GM10248 (cell line): ENCODE measurements around the gene TBC1D9.

Source experiments
- CTCF ChIA-PET: fragments of 300-600 bp; sonication (Branson Sonifier 250); formaldehyde crosslinking; extraction: SDS; loops from one replicate; lab custom pipeline; 2021; ENCODE audit warnings: antibody characterized with exemption; lab: Yijun Ruan, JAX
- POLR2A ChIA-PET: fragments of 350-650 bp; sonication (Branson Sonifier 250); formaldehyde crosslinking; extraction: SDS; loops from one replicate; lab custom pipeline; 2020; ENCODE audit warnings: antibody characterized with exemption; lab: Yijun Ruan, JAX
- DNase-seq: peaks from one replicate; pipeline ENCODE4 v3.0.0; 2012; ENCODE audit errors: extremely low spot score
- TF ChIP-seq, protein P1 (sequence below): IDR thresholded peaks from 2 replicates; pipeline ENCODE4 v1.5.1; 2012; ENCODE audit warnings: mild to moderate bottlenecking, low read depth; ENCODE audit errors: extremely low read depth, missing control alignments, control extremely low read depth

Gene TBC1D9

DNA sequence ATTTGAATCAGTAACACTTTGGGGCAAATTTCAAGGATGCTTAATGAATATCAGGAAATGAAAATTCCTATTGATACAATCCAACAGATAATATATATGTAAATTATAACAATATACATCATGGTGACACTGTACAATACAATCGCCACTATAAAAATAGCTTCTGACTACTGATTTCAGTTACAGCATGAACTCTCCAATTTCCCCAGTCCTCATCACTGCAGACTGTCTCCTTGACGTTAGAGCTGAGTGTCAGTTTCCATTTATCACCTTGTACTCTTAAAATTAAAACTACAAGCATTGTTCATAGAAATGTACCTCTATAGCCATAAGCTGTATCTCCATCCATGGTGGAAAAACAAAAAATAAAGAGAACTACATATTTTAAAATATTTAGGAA is 23.4 kb downstream of the TBC1D9 start:
- POLR2A ChIA-PET, result no interaction called here
- CTCF ChIA-PET, result interaction anchor here (1.2 to 6.9 kb wide), 3 partner anchors 9 to 13 kb away, joined by 4 to 33 read pairs (median 5); no protein-coding TSS in a partner anchor
- DNase-seq, result no peak
- TF ChIP-seq, protein P1, sequence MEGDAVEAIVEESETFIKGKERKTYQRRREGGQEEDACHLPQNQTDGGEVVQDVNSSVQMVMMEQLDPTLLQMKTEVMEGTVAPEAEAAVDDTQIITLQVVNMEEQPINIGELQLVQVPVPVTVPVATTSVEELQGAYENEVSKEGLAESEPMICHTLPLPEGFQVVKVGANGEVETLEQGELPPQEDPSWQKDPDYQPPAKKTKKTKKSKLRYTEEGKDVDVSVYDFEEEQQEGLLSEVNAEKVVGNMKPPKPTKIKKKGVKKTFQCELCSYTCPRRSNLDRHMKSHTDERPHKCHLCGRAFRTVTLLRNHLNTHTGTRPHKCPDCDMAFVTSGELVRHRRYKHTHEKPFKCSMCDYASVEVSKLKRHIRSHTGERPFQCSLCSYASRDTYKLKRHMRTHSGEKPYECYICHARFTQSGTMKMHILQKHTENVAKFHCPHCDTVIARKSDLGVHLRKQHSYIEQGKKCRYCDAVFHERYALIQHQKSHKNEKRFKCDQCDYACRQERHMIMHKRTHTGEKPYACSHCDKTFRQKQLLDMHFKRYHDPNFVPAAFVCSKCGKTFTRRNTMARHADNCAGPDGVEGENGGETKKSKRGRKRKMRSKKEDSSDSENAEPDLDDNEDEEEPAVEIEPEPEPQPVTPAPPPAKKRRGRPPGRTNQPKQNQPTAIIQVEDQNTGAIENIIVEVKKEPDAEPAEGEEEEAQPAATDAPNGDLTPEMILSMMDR, result no peak

DNA sequence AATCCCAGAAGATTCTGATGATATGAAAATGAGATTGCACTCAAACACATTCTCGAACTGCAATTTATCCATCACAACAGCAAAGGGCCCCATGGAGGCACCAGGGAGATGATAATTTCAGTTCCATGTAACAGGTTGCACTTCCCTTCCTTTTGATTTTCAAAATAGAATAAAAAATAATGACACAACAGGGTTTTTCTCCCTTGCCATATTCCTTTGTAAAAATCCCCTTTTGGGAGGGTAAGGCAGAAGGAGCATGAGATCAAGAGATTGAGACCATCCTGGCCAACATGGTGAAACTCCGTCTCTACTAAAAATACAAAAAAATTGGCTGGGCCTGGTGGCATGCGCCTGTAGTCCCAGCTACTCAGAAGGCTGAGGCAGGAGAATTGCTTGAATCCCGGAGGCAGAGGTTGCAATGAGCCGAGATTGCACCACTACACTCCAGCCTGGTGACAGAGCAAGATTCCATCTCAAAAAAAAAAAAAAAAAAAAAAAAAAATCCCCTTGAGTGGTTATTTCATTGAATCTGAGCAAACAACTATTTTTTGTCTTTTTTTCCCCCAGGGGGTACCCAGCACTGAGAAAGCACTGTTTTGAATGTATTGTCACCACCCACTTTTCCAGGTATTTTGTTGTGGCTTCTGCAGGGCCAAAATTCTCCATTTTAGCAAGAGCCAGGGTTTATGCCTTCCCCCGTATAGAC is 26.7 kb downstream of the TBC1D9 start:
- ChIA-PET POLR2A (no interaction called here), CTCF (interaction anchor here (1.8 to 6.9 kb wide), 2 partner anchors 9 to 12 kb away, joined by 8 to 33 read pairs; no protein-coding TSS in a partner anchor)
- no peak for DNase-seq

DNA sequence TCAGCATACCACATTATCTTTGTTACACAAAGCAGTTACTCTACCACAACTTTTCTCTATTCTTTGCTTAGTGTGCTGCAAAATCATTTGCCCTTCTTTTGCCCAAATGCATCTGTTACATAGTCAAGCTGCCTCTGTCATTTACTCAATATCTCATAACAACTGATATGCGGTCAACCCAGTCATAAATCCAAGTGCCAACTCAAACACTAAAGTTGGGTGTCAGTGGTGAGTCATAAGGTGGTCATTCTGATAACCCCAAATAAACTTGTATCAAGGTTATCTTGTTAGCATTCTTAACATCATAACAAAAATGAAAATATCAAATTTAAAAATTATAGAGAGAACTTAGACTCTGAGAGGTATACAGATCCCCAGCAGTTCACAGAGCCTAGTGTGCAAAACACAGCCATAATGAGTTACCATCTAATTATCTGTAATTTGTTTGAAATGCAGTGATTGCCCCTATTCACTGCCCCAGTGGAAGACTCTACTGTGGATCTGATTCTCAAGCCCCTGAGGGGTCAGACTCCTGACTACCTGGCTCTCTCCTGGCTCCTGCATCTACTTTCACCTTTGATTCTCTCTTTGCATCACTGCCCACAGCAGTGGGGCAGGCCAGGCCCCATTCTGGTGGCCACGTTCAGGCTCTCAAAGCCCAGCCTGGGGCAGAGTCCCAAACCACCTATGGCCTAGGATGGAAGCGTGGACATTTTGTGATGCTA is 29.2 kb downstream of the TBC1D9 start:
- DNase-seq, result no peak
- POLR2A ChIA-PET, result no interaction called here
- TF ChIP-seq, protein P1, result no peak
- CTCF ChIA-PET, result no interaction called here

More for the DNA sequence above, 26.7 kb downstream of the TBC1D9 start:
- TF ChIP-seq, protein P1, result no peak

DNA sequence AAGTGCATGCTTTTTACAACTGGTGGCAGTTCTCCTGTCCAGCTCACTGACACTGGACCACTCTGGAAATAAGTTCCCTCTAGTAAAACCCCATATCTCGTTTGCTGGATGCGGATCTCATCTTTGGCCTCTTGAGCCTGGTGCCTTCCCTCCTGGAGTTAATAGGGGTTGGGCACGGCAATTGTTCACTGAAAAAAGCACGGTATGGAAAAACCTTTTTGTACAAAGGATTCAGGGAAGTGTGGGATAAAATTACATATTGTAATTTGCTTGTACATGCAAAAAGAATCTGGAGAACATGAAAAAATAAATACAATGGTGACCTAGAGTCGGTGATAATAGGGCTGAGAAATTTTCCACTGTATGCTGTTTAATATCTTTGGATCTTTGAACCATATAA is 30.6 kb downstream of the TBC1D9 start:
- TF ChIP-seq, protein P1, result no peak
- DNase-seq, result no peak
- ChIA-PET POLR2A (no interaction called here), CTCF (no interaction called here)

DNA sequence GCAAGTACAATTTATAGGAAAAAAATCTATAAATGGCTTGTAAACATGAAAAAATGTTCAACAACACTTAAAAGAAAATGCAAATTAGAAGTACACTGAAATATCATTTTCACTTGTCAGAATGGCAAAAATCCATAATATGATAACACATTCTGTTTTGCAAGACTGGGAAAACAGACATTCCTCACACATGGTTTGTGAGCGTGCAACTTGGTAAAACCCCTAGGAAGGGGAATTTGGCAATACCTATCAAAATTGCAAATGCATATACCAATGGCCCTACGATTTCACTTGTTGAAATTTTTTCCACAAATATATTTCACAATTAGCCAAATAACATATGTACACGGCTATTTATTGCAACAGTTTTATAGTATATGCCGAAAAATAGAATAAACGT is 31.4 kb downstream of the TBC1D9 start:
- CTCF ChIA-PET, result interaction anchor here (1.4 kb wide), 1 partner anchor 19 kb away, joined by 4 read pairs; no protein-coding TSS in a partner anchor
- no peak for DNase-seq

DNA sequence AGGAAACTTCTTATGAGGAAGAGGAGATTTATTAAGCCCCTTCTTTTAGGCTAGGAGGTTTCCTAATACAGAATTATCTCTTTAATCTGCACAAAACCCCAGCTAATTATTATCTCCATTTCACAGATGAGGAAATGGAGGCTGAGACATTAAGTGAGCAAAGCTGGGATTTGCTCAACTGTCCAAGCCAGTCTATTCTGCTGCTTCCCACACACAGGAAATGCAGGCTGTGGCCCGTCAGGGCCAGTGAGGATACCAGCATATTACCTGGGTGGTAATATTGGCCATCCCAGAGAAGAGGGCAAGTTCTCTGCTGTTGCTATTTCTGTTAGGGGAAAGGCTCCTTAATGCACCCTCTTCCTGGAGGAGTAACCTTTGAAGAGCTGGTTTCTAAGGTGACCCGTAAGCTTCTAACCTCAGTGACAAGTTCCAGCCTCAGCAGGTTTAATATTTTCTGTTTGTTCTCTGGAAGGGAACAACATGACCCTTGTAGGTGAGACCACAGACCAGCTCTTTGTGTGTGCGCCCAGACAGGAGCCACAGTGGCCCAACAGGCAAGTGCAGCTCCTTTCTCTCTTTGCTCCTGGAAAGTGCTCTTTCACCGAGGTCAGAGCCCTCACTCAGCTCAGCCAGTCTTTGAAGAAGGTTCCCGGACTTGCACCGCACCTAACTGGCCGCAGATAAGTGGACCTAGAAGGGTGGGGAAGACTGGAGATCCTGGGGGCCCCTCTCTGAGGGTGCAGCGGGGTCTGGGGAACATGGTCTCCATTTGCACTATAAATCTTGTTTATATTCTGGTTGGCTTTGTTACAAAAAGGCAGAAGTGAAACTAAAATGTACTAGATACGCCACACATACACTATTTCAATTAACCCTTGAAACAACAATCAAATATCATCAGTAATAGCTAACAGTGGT is 35.5 kb downstream of the TBC1D9 start:
- TF ChIP-seq, protein P1, result no peak
- CTCF ChIA-PET, result interaction anchor here (1.1 to 5.8 kb wide), 8 partner anchors 10 to 163 kb away, joined by 4 to 33 read pairs (median 4); no protein-coding TSS in a partner anchor
- POLR2A ChIA-PET, result no interaction called here
- DNase-seq, result no peak

More for the DNA sequence above, 31.4 kb downstream of the TBC1D9 start:
- TF ChIP-seq, protein P1, result no peak
- POLR2A ChIA-PET, result no interaction called here
